Neural cell (in vitro differentiated cells): ENCODE data around the gene RAB44. TPM values are rescaled to one million over a fixed set of nuclear protein-coding genes. Genes with fewer than 3 reads are reported as not detected.

ENCODE experiments used
- H2AFZ ChIP-seq: fragments of 200-600, 300-800 bp; sonication (generic), shearing (Covaris generic); 2 replicates; pipeline ENCODE4 v1.6.0; 2014; ENCODE audit warnings: low read depth, mild to moderate bottlenecking, antibody characterized with exemption, low read length, moderate library complexity
- H3F3A ChIP-seq: fragments of 200-600 bp; shearing (Covaris generic); 2 replicates; pipeline ENCODE4 v1.6.1; 2016; ENCODE audit warnings: mild to moderate bottlenecking, moderate library complexity, mixed read lengths, antibody characterized with exemption, low read length; ENCODE audit not compliant: insufficient read depth, poor library complexity, severe bottlenecking
- H3K27ac ChIP-seq: fragments of 200-600, 300-800 bp; sonication (generic), shearing (Covaris generic); 2 replicates; pipeline ENCODE4 v1.5.1; 2014; ENCODE audit warnings: mild to moderate bottlenecking, low read length, moderate library complexity
- H3K27me3 ChIP-seq: fragments of 300-800, 200-600 bp; sonication (generic), shearing (Covaris generic); 2 replicates; pipeline ENCODE4 v1.6.0; 2014; ENCODE audit warnings: mild to moderate bottlenecking, low read depth, low read length, moderate library complexity; ENCODE audit not compliant: insufficient read depth
- H3K36me3 ChIP-seq: fragments of 300-800, 200-600 bp; sonication (generic), shearing (Covaris generic); 2 replicates; pipeline ENCODE4 v1.5.1; 2014; ENCODE audit warnings: mild to moderate bottlenecking, antibody characterized with exemption, low read length, moderate library complexity; ENCODE audit not compliant: insufficient read depth
- H3K4me2 ChIP-seq: fragments of 300-800, 200-600 bp; sonication (generic), shearing (Covaris generic); 2 replicates; pipeline ENCODE4 v1.6.0; 2014; ENCODE audit warnings: mild to moderate bottlenecking, low read length
- H3K4me3 ChIP-seq: fragments of 300-800, 200-600 bp; sonication (generic), shearing (Covaris generic); 2 replicates; pipeline ENCODE4 v1.5.1; 2014; ENCODE audit warnings: mild to moderate bottlenecking, low read length, moderate library complexity
- H3K79me2 ChIP-seq: fragments of 200-600 bp; shearing (Covaris generic); replicated peaks from 2 replicates; pipeline ENCODE4 v1.6.0; 2014; ENCODE audit warnings: mild to moderate bottlenecking, low read length, moderate library complexity; ENCODE audit not compliant: insufficient read depth
- H3K9ac ChIP-seq: fragments of 300-800, 200-600 bp; sonication (generic), shearing (Covaris generic); 2 replicates; pipeline ENCODE4 v1.6.1; 2016; ENCODE audit warnings: mild to moderate bottlenecking, low read length, mixed read lengths
- H3K9me2 ChIP-seq: fragments of 200-600 bp; shearing (Covaris generic); 2 replicates; pipeline ENCODE4 v1.6.1; 2016; ENCODE audit warnings: mild to moderate bottlenecking, low read length, mixed read lengths; ENCODE audit not compliant: insufficient read depth
- H3K9me3 ChIP-seq: fragments of 200-600, 300-800 bp; sonication (generic), shearing (Covaris generic); 2 replicates; pipeline ENCODE4 v1.6.1; 2016; ENCODE audit warnings: mild to moderate bottlenecking, mixed run types, low read length, moderate library complexity, mixed read lengths
- H4K20me1 ChIP-seq: fragments of 200-600 bp; shearing (Covaris generic); 2 replicates; pipeline ENCODE4 v1.6.1; 2016; ENCODE audit warnings: mild to moderate bottlenecking, mixed run types; ENCODE audit not compliant: insufficient read depth
- CTCF ChIP-seq: fragments of 450-650 bp; IDR thresholded peaks from 2 replicates; pipeline ENCODE4 v1.5.1; 2014; ENCODE audit warnings: antibody characterized with exemption, mild to moderate bottlenecking, moderate library complexity; ENCODE audit not compliant: poor library complexity, severe bottlenecking
- EP300 ChIP-seq: fragments of 450-650 bp; conservative IDR thresholded peaks from 2 replicates; pipeline ENCODE4 v1.6.1; 2014; ENCODE audit warnings: antibody characterized with exemption, mild to moderate bottlenecking, moderate library complexity; ENCODE audit not compliant: poor library complexity, severe bottlenecking
- EZH2 ChIP-seq: fragments of 200-600, 300-800 bp; shearing (Covaris generic), sonication (generic); IDR thresholded peaks from 2 replicates; pipeline ENCODE4 v1.6.1; 2014; ENCODE audit warnings: antibody characterized with exemption, low read length, borderline replicate concordance, mild to moderate bottlenecking; ENCODE audit not compliant: insufficient read depth, poor library complexity, severe bottlenecking
- MXI1 ChIP-seq: fragments of 450-650 bp; conservative IDR thresholded peaks from 2 replicates; pipeline ENCODE4 v1.6.1; 2014; ENCODE audit warnings: antibody characterized with exemption, mild to moderate bottlenecking; ENCODE audit not compliant: poor library complexity, severe bottlenecking
- POLR2AphosphoS5 ChIP-seq: IDR thresholded peaks from 2 replicates; pipeline ENCODE4 v1.6.1; 2012
- RAD21 ChIP-seq: fragments of 450-650 bp; conservative IDR thresholded peaks from 2 replicates; pipeline ENCODE4 v1.6.1; 2014; ENCODE audit warnings: antibody characterized with exemption, mild to moderate bottlenecking, moderate library complexity
- REST ChIP-seq: IDR thresholded peaks from 2 replicates; pipeline ENCODE4 v1.6.1; 2012; ENCODE audit warnings: borderline replicate concordance
- SMC3 ChIP-seq: fragments of 450-650 bp; conservative IDR thresholded peaks from 2 replicates; pipeline ENCODE4 v1.6.1; 2014; ENCODE audit warnings: antibody characterized with exemption, mild to moderate bottlenecking, moderate library complexity; ENCODE audit not compliant: poor library complexity
- TAF1 ChIP-seq: IDR thresholded peaks from 2 replicates; pipeline ENCODE4 v1.6.1; 2012; ENCODE audit warnings: low read depth
- polyA plus RNA-seq: library from polyadenylated mRNA; depleted of rRNA; stranded (reverse); fragments of >200 nt; gene quantifications from 2 replicates; pipeline ENCODE4 v1.2.3, GENCODE V29; 2014

Gene RAB44
- polyA plus RNA-seq, 1 donor from 2014 or later: not detected

DNA sequence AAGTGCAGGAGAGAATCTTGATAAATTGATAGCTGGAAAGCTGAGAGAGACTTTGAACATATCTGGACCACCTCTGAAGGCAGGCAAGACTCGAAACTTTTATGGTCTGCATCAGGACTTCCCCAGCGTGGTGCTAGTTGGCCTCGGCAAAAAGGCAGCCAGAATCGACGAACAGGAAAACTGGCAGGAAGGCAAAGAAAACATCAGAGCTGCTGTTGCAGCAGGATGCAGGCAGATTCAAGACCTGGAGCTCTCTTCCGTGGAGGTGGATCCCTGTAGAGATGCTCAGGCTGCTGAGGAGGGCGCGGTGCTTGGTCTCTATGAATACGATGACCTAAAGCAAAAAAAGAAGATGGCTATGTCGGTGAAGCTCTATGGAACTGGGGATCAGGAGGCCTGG, 23.7 kb upstream of the RAB44 start:
- H3K27me3 ChIP-seq: peaks cover 7% of the 10 kb centered on the region
- no peaks in the 10 kb centered on the region for H3F3A ChIP-seq
- H3K4me3 ChIP-seq: no peak overlapping the region
- no peaks in the 10 kb centered on the region for H3K9me3 ChIP-seq
- no peaks in the 10 kb centered on the region for H3K9me2 ChIP-seq
- H4K20me1 ChIP-seq: no peaks in the 10 kb centered on the region
- H3K27ac ChIP-seq: no peak overlapping the region
- H3K79me2 ChIP-seq: no peaks in the 10 kb centered on the region
- H3K36me3 ChIP-seq: no peaks in the 10 kb centered on the region
- H3K9ac ChIP-seq: no peak overlapping the region
- no peak overlapping the region for H3K4me2 ChIP-seq
- TF ChIP-seq EP300 (no peak), TAF1 (no peak), REST (no peak), POLR2AphosphoS5 (no peak), CTCF (no peak), EZH2 (no peak), SMC3 (no peak), RAD21 (no peak), MXI1 (no peak)
- H2AFZ ChIP-seq: no peak overlapping the region

- H4K20me1 ChIP-seq: no peaks in the 10 kb centered on the region
- no peaks in the 10 kb centered on the region for H3K79me2 ChIP-seq
- H2AFZ ChIP-seq: no peak overlapping the region
- no peak overlapping the region for H3K9ac ChIP-seq
- H3K27ac ChIP-seq: no peak overlapping the region
- no peaks in the 10 kb centered on the region for H3K36me3 ChIP-seq
- no peak for TF ChIP-seq POLR2AphosphoS5
- TF ChIP-seq CTCF: no peak
- TF ChIP-seq TAF1: no peak
- no peak for TF ChIP-seq SMC3
- TF ChIP-seq RAD21: no peak
- TF ChIP-seq MXI1: no peak
- no peak for TF ChIP-seq REST
- H3K27me3 ChIP-seq: peaks cover 18% of the 10 kb centered on the region
- no peak overlapping the region for H3K4me3 ChIP-seq
- H3K9me2 ChIP-seq: no peaks in the 10 kb centered on the region
- no peak overlapping the region for H3K4me2 ChIP-seq
- H3K9me3 ChIP-seq: no peaks in the 10 kb centered on the region
- no peaks in the 10 kb centered on the region for H3F3A ChIP-seq
Measured at GRCh38 chr6:36674942-36675341, 22.7 kb upstream of the RAB44 start.
